ENCODE measurements around the gene CYCS. TPM values are rescaled to one million over a fixed set of nuclear protein-coding genes. Genes with fewer than 3 reads are reported as not detected.

CYCS gene
- total RNA-seq, 1 donor = 40.2 TPM

DNA sequence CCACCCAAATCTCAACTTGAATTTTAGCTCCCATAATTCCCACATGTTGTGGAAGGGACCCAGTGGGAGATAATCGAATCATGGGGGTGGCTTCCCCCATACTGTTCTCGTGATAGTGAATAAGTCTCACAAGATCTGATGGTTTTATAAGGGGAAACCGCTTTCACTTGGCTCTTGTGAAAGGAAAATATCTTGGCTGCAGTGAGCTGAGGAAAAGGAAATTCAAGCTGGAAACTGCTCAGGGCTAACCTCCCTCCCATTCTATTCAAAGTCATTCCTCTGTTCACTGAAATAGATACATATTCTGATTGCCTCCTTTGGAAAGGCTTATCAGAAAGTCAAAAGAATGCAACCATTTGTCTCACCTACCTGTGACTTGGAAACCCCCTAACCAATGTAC is 15.8 kb downstream of the CYCS start:
- H3K4me3 ChIP-seq (ENCODE audit: low read depth, low read length) = no peak overlapping the region
- TF ChIP-seq, protein P1, sequence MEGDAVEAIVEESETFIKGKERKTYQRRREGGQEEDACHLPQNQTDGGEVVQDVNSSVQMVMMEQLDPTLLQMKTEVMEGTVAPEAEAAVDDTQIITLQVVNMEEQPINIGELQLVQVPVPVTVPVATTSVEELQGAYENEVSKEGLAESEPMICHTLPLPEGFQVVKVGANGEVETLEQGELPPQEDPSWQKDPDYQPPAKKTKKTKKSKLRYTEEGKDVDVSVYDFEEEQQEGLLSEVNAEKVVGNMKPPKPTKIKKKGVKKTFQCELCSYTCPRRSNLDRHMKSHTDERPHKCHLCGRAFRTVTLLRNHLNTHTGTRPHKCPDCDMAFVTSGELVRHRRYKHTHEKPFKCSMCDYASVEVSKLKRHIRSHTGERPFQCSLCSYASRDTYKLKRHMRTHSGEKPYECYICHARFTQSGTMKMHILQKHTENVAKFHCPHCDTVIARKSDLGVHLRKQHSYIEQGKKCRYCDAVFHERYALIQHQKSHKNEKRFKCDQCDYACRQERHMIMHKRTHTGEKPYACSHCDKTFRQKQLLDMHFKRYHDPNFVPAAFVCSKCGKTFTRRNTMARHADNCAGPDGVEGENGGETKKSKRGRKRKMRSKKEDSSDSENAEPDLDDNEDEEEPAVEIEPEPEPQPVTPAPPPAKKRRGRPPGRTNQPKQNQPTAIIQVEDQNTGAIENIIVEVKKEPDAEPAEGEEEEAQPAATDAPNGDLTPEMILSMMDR (IDR thresholded peaks at IDR 0.05; ENCODE audit: insufficient read depth, low read depth, low read length) = no peak
- DNase-seq (ENCODE audit: low read depth) = no peak

DNA sequence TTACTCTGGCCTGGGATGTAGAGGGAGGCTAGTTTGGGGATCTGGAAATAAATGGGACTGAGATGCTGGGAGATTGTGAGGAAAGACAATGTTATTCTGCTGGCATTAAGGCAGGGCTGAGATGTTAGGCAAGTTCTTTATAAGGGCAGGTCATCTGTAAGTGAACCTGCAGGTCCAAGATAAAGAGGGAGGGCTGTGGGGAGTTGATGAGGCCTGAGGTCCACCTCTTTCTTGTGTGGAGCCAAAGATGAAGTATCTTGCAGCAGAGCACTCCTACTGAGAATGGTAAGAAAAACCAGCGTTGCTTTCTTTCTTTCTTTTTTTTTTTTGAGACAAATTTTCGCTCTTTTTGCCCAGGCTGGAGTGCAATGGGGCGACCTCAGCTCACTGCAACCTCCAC is 19.1 kb downstream of the CYCS start:
- H3K4me3 ChIP-seq (ENCODE audit: low read depth, low read length) = no peak overlapping the region
- no peak for DNase-seq (ENCODE audit: low read depth)
- TF ChIP-seq, protein P1 (IDR thresholded peaks at IDR 0.05; ENCODE audit: insufficient read depth, low read depth, low read length) = no peak

DNA sequence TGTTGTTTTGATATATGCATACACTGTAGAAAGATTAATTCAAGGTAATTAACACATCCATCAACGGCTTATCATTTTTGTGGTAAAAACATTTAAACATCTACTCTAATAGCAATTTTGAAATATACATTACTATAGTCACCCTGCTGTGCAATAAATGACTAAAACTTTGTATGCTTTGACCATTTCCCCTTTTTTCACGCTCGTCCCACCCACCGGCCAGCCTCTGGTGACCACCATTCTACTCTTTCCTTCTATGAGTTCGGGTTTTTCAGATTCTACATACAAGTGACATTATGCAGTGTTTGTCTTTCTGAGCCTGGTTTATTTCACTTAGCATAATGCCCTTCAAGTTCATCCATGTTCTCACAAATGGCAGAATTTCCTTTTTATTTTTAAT is 21.3 kb downstream of the CYCS start:
- DNase-seq (ENCODE audit: low read depth) = no peak

DNA sequence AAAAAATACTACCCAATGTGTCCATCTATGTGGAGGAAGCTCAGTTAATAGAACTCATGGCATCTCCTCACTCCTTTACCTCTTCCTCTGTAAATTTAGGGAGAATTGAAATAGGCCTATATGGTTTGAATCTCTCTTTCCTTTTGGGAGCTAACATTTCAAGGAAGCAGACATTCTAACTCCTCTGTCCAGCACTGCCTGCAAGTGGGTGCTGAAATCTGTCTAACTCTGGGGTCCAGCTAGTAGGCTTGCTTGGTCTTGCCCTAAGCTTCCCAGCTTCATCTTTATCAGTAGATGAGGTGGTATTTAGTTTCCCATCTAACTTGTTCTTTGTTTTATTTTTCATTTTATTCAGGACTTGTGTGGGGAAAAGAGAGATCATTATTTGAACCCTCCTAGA is 23.2 kb downstream of the CYCS start:
- TF ChIP-seq, protein P1 (IDR thresholded peaks at IDR 0.05; ENCODE audit: insufficient read depth, low read depth, low read length) = no peak
- H3K4me3 ChIP-seq (ENCODE audit: low read depth, low read length) = no peak overlapping the region
- DNase-seq (ENCODE audit: low read depth) = no peak

More for the DNA sequence above, 21.3 kb downstream of the CYCS start:
- TF ChIP-seq, protein P1 (IDR thresholded peaks at IDR 0.05; ENCODE audit: insufficient read depth, low read depth, low read length) = no peak
- H3K4me3 ChIP-seq (ENCODE audit: low read depth, low read length) = no peak overlapping the region

DNA sequence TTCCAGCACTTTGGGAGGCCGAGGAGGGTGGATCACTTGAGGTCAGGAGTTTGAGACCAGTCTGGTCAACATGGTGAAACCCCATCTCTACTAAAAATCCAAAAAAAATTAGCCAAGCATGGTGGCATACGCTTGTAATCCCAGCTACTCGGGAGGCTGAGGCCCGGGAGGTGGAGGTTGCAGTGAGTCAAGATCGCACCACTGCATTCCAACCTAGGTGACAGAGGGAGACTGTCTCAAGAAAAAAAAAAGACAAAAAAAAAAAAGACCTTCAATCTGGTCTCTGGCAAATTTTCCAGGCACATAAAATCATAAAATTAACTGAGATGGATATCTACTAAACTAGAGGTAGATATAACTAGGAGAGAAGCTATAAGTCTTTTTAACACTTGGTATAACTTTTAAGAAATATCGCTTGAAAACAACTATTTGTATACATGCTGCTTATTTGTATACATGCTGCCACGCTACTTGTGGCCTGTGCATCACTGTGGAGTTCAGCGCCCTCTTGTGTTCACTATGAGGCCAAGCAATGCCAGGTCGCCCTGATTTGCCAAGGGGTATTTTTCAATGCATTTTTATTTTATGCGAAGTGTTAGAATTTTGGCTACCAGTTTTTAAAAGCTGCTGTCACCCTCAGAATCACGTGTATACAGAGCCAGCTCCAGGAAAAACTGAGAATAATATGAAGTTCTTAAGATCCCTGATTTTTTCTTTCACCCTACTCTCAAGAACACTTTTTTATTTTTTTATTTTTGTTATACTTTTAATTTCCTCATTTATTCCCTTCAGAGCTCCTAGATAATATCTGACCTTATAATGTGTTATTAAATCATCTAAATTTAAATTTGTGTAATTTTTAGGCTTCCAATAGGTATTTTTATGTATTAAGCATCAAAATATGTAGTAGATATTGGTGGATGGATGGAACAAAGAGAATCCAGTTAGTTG is 26.7 kb downstream of the CYCS start:
- peak; percentile 77 for DNase-seq (ENCODE audit: low read depth)
- TF ChIP-seq, protein P1 (IDR thresholded peaks at IDR 0.05; ENCODE audit: insufficient read depth, low read depth, low read length) = peak; percentile 88
- H3K4me3 ChIP-seq (ENCODE audit: low read depth, low read length) = no peak overlapping the region

DNA sequence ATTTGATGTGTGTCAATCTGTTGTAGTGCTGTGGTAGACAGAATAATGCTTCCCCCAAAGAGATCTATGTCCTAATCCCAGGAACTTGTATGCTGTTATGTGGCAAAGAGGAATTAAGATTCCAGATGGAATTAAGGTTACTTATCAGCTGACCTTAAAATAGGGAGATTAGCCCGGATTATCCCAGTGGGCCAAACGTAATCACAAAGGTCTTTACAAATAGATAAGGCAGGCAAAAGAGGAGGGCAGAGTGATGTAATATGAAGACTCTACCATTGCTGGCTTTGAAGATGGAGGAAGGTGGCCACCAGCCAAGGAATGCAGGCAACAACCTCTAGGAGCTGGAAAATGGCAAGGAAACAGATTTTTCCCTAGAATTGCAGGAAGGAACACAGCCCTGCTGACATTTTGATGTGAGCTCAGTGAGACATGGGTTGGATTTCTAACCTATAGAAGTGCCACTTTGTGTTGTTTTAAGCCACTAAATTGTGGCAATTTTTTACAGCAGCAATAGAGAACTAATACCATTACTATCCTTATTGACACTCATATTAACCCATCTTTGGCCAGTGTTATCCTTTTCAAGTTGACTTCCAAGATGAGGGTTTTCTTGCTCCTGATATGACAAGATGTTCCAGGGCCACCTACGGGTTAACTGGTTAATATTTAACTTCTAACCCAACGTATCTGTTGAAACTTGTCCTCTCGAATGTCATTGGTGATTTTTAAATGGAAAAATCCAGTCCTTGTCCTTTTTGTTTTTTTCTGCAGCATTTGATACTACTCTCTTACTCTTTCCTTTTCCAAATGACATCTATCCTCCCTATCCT is 29.3 kb downstream of the CYCS start:
- H3K4me3 ChIP-seq (ENCODE audit: low read depth, low read length) = no peak overlapping the region
- DNase-seq (ENCODE audit: low read depth) = no peak
- TF ChIP-seq, protein P1 (IDR thresholded peaks at IDR 0.05; ENCODE audit: insufficient read depth, low read depth, low read length) = no peak
